Upper lobe of right lung (tissue), 1 donor: ENCODE measurements around the gene PEMT. TPM values are rescaled to one million over a fixed set of nuclear protein-coding genes. Genes with fewer than 3 reads are reported as not detected.
"Not testable (repeated sequence)": the region's sequence is repeated elsewhere in the genome, so short reads cannot be mapped to it uniquely, and the experiment has no call there.

Experiments
- ATAC-seq: fragments of 200-7000 bp; cut with Tn5 transposase; one replicate; pipeline ENCODE4 v1.9.1; 2020; ENCODE audit warnings: mild to moderate bottlenecking, moderate library complexity
- DNase-seq: peaks from one replicate; pipeline ENCODE4 v3.0.0-alpha.2; 2020
- H3K27ac ChIP-seq: fragments of 200-600 bp; one replicate; pipeline ENCODE4 v1.8.0; 2022
- H3K27me3 ChIP-seq: fragments of 200-600 bp; one replicate; pipeline ENCODE4 v1.8.0; 2022; ENCODE audit warnings: mild to moderate bottlenecking
- H3K36me3 ChIP-seq: fragments of 200-600 bp; one replicate; pipeline ENCODE4 v1.8.0; 2022
- H3K4me1 ChIP-seq: fragments of 200-600 bp; one replicate; pipeline ENCODE4 v1.8.0; 2022
- H3K4me3 ChIP-seq: fragments of 200-600 bp; one replicate; pipeline ENCODE4 v1.8.0; 2022; ENCODE audit warnings: mild to moderate bottlenecking
- H3K9me3 ChIP-seq: fragments of 200-600 bp; one replicate; pipeline ENCODE4 v1.8.0; 2022
- intact Hi-C: fragments of 100-400 bp; cut with DNase I; formaldehyde crosslinking; loops from one replicate; pipeline ENCODE4 v1.11.0; 2022
- total RNA-seq: library from RNA; stranded (reverse); fragmentation: NEBNext Ultra II Directional; extraction: Animal tissue kit (Norgen Biotek cat#: 25700); gene quantifications from one replicate; pipeline ENCODE4 v1.2.1, GENCODE V29; 2021
- TF ChIP-seq, protein P1 (sequence below): fragments of 200-600 bp; IDR thresholded peaks from one replicate; pipeline ENCODE4 v1.8.0; 2022; ENCODE audit warnings: antibody characterized with exemption
- donor health status: DM: no; HTN: yes; CAD: no; lungs with severe emphysema.

PEMT gene
- total RNA-seq, 1 donor from 2014 or later, result 29.6 TPM

DNA sequence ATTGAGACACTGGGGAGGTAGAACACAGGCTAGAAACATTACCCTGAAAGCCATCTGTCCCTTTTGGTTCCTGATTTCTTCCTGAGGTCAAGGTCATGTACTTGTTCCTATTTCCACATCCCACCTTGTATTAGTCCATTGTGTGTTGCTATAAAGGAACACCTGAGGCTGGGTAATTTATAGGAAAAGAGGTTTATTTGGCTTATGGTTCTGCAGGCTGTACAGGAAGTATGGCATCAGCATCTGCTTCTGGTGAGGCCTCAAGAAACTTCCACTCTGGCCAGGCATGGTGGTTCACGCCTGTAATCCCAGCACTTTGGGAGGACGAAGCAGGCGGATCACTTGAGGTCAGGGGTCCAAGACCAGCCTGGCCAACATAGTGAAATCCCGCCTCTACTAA, 122.2 kb downstream of the PEMT start:
- Histone ChIP-seq H3K4me3 (no peak overlapping the region), H3K4me1 (no peaks in the 10 kb centered on the region), H3K9me3 (no peaks in the 10 kb centered on the region), H3K36me3 (no peaks in the 10 kb centered on the region), H3K27ac (no peak overlapping the region), H3K27me3 (peaks cover 9% of the 10 kb centered on the region)
- no peak for ATAC-seq
- DNase-seq, result no peak
- TF ChIP-seq, protein P1, sequence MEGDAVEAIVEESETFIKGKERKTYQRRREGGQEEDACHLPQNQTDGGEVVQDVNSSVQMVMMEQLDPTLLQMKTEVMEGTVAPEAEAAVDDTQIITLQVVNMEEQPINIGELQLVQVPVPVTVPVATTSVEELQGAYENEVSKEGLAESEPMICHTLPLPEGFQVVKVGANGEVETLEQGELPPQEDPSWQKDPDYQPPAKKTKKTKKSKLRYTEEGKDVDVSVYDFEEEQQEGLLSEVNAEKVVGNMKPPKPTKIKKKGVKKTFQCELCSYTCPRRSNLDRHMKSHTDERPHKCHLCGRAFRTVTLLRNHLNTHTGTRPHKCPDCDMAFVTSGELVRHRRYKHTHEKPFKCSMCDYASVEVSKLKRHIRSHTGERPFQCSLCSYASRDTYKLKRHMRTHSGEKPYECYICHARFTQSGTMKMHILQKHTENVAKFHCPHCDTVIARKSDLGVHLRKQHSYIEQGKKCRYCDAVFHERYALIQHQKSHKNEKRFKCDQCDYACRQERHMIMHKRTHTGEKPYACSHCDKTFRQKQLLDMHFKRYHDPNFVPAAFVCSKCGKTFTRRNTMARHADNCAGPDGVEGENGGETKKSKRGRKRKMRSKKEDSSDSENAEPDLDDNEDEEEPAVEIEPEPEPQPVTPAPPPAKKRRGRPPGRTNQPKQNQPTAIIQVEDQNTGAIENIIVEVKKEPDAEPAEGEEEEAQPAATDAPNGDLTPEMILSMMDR, result no peak
- intact Hi-C loops, result no loop called here

DNA sequence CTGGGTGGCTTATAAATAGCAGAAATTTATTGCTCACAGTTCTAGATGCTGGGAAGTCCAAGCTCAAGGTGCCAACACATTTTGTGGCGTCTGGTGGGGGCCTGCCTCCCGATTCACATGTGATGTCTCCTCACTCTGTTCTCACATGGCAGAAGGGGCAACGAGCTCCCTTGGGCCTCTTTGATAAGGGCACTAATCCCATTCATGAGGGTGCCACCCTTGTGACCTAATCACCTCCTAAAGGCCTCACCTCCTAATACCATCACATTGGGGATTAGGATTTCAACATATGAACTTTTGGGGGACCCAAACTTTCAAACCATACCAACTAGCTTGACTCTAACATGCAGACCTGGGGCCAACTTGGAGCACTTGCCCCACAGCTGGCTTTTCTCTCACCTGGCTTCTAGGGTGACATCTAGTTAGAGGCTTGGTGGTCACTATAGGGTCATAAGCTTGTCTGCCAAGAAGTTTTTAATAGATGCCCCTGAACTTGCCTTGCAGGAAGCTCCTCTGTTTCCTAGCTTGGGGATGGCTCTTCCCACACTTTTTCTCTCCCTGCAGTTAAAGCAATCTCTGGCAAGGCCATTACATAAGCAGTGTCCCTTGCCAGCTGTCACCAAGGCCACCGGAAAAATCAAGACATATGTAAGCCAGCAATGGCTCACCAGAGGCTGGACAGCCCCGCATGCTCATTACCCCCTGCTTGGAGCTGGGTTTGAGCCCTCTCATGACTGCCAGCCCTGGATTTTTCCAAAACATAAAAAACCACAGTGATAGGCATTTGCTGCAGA, 123.1 kb downstream of the PEMT start:
- ATAC-seq (no peak), DNase-seq (no peak)
- Histone ChIP-seq H3K4me3 (no peak overlapping the region), H3K4me1 (no peaks in the 10 kb centered on the region), H3K36me3 (no peaks in the 10 kb centered on the region), H3K9me3 (no peaks in the 10 kb centered on the region), H3K27ac (no peak overlapping the region), H3K27me3 (peaks cover 9% of the 10 kb centered on the region)
- TF ChIP-seq, protein P1, result no peak
- intact Hi-C loops, result no loop called here

DNA sequence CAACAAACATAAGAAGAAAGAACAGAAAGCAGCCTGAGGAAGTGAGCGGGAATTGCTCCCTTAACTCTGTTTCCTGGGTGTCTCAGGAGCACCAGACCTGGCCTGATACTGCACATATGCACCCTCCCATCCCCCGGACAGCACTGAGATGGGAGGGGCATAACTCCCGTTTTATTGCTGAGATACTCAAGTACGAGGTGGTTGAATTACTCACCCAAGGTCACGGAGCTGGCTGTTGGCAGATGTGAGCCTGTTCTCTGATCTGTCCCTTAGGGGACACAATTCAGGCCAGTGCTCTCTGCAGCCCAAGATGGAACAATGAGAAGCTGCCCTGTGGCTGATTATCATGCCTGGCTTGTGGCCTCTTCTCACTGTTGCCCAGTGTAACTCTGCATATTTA, 123.8 kb downstream of the PEMT start:
- peaks cover 9% of the 10 kb centered on the region for H3K27me3 ChIP-seq
- H3K9me3 ChIP-seq, result no peaks in the 10 kb centered on the region
- no peak overlapping the region for H3K4me3 ChIP-seq
- no peaks in the 10 kb centered on the region for H3K4me1 ChIP-seq
- no peaks in the 10 kb centered on the region for H3K36me3 ChIP-seq
- DNase-seq, result no peak
- no peak overlapping the region for H3K27ac ChIP-seq
- no peak for ATAC-seq
- intact Hi-C loops, result no loop called here
- TF ChIP-seq, protein P1, result no peak

DNA sequence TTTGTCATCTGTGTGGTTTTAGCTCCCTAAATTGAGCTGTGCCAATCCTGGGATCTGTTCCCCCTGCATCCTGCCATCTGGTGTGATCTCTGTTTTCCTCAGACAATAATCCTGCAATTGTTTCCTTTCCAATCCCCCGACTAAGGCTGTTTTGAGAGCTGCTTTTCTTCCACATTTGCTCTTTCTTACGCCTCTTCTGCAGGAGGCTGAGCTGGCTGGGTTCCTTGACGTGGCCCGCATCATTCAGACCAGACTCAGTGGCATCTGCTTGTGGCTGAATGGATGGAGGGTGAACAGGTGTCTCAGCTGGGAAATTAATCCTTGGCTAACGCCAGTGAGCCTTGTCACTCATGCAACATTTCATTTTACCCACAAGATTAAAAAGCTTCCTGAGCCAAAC, 124.5 kb downstream of the PEMT start:
- H3K27me3 ChIP-seq, result peaks cover 9% of the 10 kb centered on the region
- TF ChIP-seq, protein P1, result no peak
- H3K4me3 ChIP-seq, result no peak overlapping the region
- no peak overlapping the region for H3K27ac ChIP-seq
- ATAC-seq (no peak), DNase-seq (no peak)
- no peaks in the 10 kb centered on the region for H3K4me1 ChIP-seq
- no peaks in the 10 kb centered on the region for H3K36me3 ChIP-seq
- intact Hi-C loops, result no loop called here
- H3K9me3 ChIP-seq, result no peaks in the 10 kb centered on the region

DNA sequence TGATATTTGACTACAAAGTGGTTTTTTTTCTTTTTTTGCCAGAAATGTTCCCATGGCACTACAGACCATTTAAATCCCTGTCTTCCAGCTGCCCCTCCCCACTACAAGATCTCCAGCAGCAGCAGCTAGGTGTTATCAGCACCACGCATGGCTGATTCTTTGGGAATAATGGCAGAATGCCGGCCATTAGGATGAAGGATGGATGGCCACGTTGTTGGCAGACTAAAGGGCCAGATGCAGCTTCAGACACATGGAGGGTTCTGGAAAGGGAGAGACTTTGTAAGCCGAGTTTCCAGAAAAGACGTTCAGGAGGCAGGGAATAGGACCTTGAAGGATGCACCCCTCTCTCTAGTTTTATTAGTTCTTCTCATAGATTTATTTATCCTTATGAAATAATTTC, 125.0 kb downstream of the PEMT start:
- H3K27me3 ChIP-seq, result peaks cover 9% of the 10 kb centered on the region
- no peaks in the 10 kb centered on the region for H3K4me1 ChIP-seq
- intact Hi-C loops, result no loop called here
- no peak overlapping the region for H3K4me3 ChIP-seq
- DNase-seq, result no peak
- no peak overlapping the region for H3K27ac ChIP-seq
- TF ChIP-seq, protein P1, result no peak
- H3K36me3 ChIP-seq, result no peaks in the 10 kb centered on the region
- H3K9me3 ChIP-seq, result no peaks in the 10 kb centered on the region
- ATAC-seq, result no peak

DNA sequence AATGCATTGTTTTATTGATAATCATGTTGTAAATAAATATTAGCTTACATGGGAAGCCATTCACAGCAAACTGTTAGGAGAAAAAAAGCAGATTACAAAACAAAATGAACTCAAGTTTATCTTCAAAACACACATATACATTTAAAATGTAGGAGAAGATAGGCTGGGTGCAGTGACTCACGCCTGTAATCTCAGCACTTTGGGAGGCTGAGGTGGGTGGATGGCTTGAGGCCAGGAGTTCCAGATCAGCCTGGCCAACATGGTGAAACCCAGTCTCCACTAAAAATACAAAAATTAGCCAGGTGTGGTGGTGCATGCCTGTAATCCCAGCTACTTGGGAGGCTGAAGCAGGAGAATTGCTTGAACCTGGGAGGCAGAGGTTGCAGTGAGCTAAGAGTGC, 125.6 kb downstream of the PEMT start:
- DNase-seq, intact Hi-C loops, H3K4me3 ChIP-seq, H3K27me3 ChIP-seq, H3K36me3 ChIP-seq, H3K27ac ChIP-seq, H3K4me1 ChIP-seq, H3K9me3 ChIP-seq, ATAC-seq: not testable (repeated sequence)
